ENCODE results near the gene RFC2. TPM values are rescaled to one million over a fixed set of nuclear protein-coding genes. Genes with fewer than 3 reads are reported as not detected.
A peak's percentile ranks its signal among the peaks of the same experiment; 100 is the strongest.

Gene RFC2
- total and polyA plus RNA-seq, 2 of the 8 experiments (the other 6 are each of a cell fraction or from before 2014, with no cell fraction given): 52.9 to 85.4 TPM

GRCh38 chr7:74269757-74270277 is 15.6 kb upstream of the RFC2 start (continued):
- no peak for TF ChIP-seq SIRT6 (IDR thresholded peaks at IDR 0.05; ENCODE audit: low read length)
- TF ChIP-seq JUND (IDR thresholded peaks at IDR 0.05; ENCODE audit: low read length): no peak
- TF ChIP-seq TCF12 (IDR thresholded peaks at IDR 0.05; ENCODE audit: low read depth, low read length): peak; percentile 73
- TF ChIP-seq KDM4A (IDR thresholded peaks at IDR 0.05; ENCODE audit: low read depth, low read length, severe bottlenecking): no peak
- no peak for TF ChIP-seq POLR2AphosphoS5 (IDR thresholded peaks at IDR 0.05; ENCODE audit: low read depth, low read length)
- no peak for TF ChIP-seq ATF2 (IDR thresholded peaks at IDR 0.05; ENCODE audit: low read length)
- TF ChIP-seq JUN (IDR thresholded peaks at IDR 0.05; ENCODE audit: low read depth, low read length): no peak
- TF ChIP-seq SP4 (IDR thresholded peaks at IDR 0.05; ENCODE audit: low read length): no peak
- TF ChIP-seq SAP30 (IDR thresholded peaks at IDR 0.05; ENCODE audit: insufficient read depth, insufficient replicate concordance, low read length): peak; percentile 32
- peak in 1 of 2 experiments; percentile 80; a peak in 2 of 4 replicates for TF ChIP-seq SIN3A (conservative IDR thresholded peaks at IDR 0.05 in 1 of 2, IDR thresholded peaks at IDR 0.05 in 1 of 2; ENCODE audit: low read depth in 1 of 2, low read length in 2 of 2)
- TF ChIP-seq CHD2 (IDR thresholded peaks at IDR 0.05; ENCODE audit: low read length): 0 out of 2 replicates have a peak, but pooled peaks have one; percentile 23
- no peak for TF ChIP-seq GABPA (IDR thresholded peaks at IDR 0.05; ENCODE audit: borderline replicate concordance, insufficient read depth, low read length)
- no peak for TF ChIP-seq BRCA1 (IDR thresholded peaks at IDR 0.05; ENCODE audit: low read depth, low read length)
- no peak for TF ChIP-seq HDAC6 (IDR thresholded peaks at IDR 0.05; ENCODE audit: low read depth, low read length)
- no peak for TF ChIP-seq SIX5 (IDR thresholded peaks at IDR 0.05; ENCODE audit: low read depth, low read length)
- no peak for TF ChIP-seq USF2 (IDR thresholded peaks at IDR 0.05; ENCODE audit: low read length)
- no peak for TF ChIP-seq SUZ12 (IDR thresholded peaks at IDR 0.05; ENCODE audit: low read length)
- peak; percentile 65; the same call in 1 of the 2 replicates for TF ChIP-seq SP1 (IDR thresholded peaks at IDR 0.05; ENCODE audit: low read depth, low read length)
- no peak for TF ChIP-seq PHF8 (conservative IDR thresholded peaks at IDR 0.05; ENCODE audit: low read depth, low read length)
- peak in 1 of 2 experiments; percentile 65; a peak in 2 of 4 replicates for TF ChIP-seq HDAC2 (IDR thresholded peaks at IDR 0.05; ENCODE audit: borderline replicate concordance in 1 of 2, low read depth in 2 of 2, low read length in 2 of 2)
- TF ChIP-seq BACH1 (IDR thresholded peaks at IDR 0.05; ENCODE audit: low read length): no peak
- TF ChIP-seq RBBP5 (IDR thresholded peaks at IDR 0.05; ENCODE audit: borderline replicate concordance, low read depth, low read length): no peak
- TF ChIP-seq CHD1 (IDR thresholded peaks at IDR 0.05; ENCODE audit: low read depth, low read length): no peak

All from H1 (cell line).